HEK293 (cell line): ENCODE results near the gene RAB36.

Experiments
- CTCF ChIP-seq: fragments of 450-650 bp; formaldehyde crosslinking; IDR thresholded peaks from 2 replicates; pipeline ENCODE4 v1.5.1; 2016; ENCODE audit warnings: missing biosample characterization, missing genetic modification characterization
- KLF1 ChIP-seq: fragments of 450-650 bp; formaldehyde crosslinking; IDR thresholded peaks from 2 replicates; pipeline ENCODE4 v1.5.1; 2016; ENCODE audit warnings: missing biosample characterization, missing genetic modification characterization
- KLF10 ChIP-seq: fragments of 450-650 bp; IDR thresholded peaks from 2 replicates; pipeline ENCODE4 v1.5.1; 2018; ENCODE audit warnings: missing biosample characterization, mild to moderate bottlenecking, missing genetic modification characterization
- ZBTB20 ChIP-seq: fragments of 450-650 bp; formaldehyde crosslinking; IDR thresholded peaks from 2 replicates; pipeline ENCODE4 v1.5.1; 2016; ENCODE audit warnings: missing biosample characterization, missing genetic modification characterization
- ZBTB7A ChIP-seq: fragments of 450-650 bp; formaldehyde crosslinking; IDR thresholded peaks from 2 replicates; pipeline ENCODE4 v1.5.1; 2016; ENCODE audit warnings: low read depth, missing biosample characterization, missing genetic modification characterization
- ZFHX2 ChIP-seq: fragments of 450-650 bp; formaldehyde crosslinking; conservative IDR thresholded peaks from 2 replicates; pipeline ENCODE4 v1.5.1; 2016; ENCODE audit warnings: missing biosample characterization, missing genetic modification characterization
- ZNF133 ChIP-seq: fragments of 450-650 bp; formaldehyde crosslinking; IDR thresholded peaks from 2 replicates; pipeline ENCODE4 v1.5.1; 2016; ENCODE audit warnings: missing biosample characterization, missing genetic modification characterization
- ZNF175 ChIP-seq: fragments of 450-650 bp; formaldehyde crosslinking; IDR thresholded peaks from 2 replicates; pipeline ENCODE4 v1.5.1; 2016; ENCODE audit warnings: missing biosample characterization, missing genetic modification characterization
- ZNF558 ChIP-seq: fragments of 450-650 bp; formaldehyde crosslinking; IDR thresholded peaks from 2 replicates; pipeline ENCODE4 v1.5.1; 2016; ENCODE audit warnings: missing biosample characterization, missing genetic modification characterization
- TF ChIP-seq, protein P1 (sequence below): fragments of 450-650 bp; formaldehyde crosslinking; IDR thresholded peaks from 2 replicates; pipeline ENCODE4 v1.5.1; 2016; ENCODE audit warnings: missing biosample characterization, missing genetic modification characterization
- TF ChIP-seq, protein P2 (sequence below): fragments of 450-650 bp; formaldehyde crosslinking; IDR thresholded peaks from 2 replicates; pipeline ENCODE4 v1.5.1; 2016; ENCODE audit warnings: missing biosample characterization, missing genetic modification characterization, low read depth
- TF ChIP-seq, protein P3 (sequence below): fragments of 450-650 bp; formaldehyde crosslinking; IDR thresholded peaks from 2 replicates; pipeline ENCODE4 v1.5.1; 2016; ENCODE audit warnings: missing biosample characterization, missing genetic modification characterization
- TF ChIP-seq, protein P4 (sequence below): fragments of 450-650 bp; formaldehyde crosslinking; IDR thresholded peaks from 2 replicates; pipeline ENCODE4 v1.5.1; 2016; ENCODE audit warnings: missing biosample characterization, missing genetic modification characterization

DNA sequence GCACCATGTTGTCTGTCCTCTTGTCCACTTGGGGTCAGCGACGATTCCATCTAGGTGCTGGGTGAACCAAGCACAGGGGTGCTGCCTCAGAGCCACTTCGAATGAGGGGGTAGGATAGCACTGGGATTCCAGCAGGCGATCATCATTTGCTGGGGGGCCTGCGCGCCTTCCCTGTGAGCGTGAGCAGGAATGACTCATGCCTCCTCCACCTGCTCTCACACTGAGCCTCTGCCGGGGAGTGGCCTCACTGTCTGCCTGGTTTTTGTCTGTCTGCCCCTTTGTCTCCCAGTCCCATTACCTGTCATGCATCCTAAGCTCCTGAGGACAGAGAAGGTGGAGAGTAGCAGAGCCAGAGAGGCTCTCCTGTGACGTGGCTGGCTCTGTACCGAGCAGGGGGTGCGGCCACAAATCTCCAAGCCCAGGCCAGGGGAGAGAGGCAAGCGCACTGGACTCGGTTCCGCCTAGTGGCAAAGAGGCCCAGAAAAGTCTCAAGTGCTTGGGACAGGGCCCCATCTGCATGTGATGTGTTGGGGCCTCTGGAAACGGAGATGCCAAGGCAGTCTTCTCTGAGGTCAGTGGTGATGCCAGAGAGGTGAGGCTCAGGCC, 34.3 kb upstream of the RAB36 start:
- TF ChIP-seq ZNF558 (no peak), ZBTB20 (tag by site-specific recombination) (no peak), CTCF (tag by site-specific recombination) (no peak), ZNF175 (tag by site-specific recombination) (no peak), ZBTB7A (no peak), ZNF133 (no peak), ZFHX2 (tag by site-specific recombination) (no peak), KLF10 (tag by site-specific recombination) (no peak), KLF1 (tag by site-specific recombination) (no peak)
- TF ChIP-seq, protein P1, sequence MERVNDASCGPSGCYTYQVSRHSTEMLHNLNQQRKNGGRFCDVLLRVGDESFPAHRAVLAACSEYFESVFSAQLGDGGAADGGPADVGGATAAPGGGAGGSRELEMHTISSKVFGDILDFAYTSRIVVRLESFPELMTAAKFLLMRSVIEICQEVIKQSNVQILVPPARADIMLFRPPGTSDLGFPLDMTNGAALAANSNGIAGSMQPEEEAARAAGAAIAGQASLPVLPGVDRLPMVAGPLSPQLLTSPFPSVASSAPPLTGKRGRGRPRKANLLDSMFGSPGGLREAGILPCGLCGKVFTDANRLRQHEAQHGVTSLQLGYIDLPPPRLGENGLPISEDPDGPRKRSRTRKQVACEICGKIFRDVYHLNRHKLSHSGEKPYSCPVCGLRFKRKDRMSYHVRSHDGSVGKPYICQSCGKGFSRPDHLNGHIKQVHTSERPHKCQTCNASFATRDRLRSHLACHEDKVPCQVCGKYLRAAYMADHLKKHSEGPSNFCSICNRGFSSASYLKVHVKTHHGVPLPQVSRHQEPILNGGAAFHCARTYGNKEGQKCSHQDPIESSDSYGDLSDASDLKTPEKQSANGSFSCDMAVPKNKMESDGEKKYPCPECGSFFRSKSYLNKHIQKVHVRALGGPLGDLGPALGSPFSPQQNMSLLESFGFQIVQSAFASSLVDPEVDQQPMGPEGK (tag by site-specific recombination): 0 out of 2 replicates have a peak, but pooled peaks have one; percentile 23
- TF ChIP-seq, protein P2, sequence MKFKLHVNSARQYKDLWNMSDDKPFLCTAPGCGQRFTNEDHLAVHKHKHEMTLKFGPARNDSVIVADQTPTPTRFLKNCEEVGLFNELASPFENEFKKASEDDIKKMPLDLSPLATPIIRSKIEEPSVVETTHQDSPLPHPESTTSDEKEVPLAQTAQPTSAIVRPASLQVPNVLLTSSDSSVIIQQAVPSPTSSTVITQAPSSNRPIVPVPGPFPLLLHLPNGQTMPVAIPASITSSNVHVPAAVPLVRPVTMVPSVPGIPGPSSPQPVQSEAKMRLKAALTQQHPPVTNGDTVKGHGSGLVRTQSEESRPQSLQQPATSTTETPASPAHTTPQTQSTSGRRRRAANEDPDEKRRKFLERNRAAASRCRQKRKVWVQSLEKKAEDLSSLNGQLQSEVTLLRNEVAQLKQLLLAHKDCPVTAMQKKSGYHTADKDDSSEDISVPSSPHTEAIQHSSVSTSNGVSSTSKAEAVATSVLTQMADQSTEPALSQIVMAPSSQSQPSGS (tag by site-specific recombination): no peak
- TF ChIP-seq, protein P3, sequence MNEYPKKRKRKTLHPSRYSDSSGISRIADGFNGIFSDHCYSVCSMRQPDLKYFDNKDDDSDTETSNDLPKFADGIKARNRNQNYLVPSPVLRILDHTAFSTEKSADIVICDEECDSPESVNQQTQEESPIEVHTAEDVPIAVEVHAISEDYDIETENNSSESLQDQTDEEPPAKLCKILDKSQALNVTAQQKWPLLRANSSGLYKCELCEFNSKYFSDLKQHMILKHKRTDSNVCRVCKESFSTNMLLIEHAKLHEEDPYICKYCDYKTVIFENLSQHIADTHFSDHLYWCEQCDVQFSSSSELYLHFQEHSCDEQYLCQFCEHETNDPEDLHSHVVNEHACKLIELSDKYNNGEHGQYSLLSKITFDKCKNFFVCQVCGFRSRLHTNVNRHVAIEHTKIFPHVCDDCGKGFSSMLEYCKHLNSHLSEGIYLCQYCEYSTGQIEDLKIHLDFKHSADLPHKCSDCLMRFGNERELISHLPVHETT (tag by site-specific recombination): no peak
- TF ChIP-seq, protein P4, sequence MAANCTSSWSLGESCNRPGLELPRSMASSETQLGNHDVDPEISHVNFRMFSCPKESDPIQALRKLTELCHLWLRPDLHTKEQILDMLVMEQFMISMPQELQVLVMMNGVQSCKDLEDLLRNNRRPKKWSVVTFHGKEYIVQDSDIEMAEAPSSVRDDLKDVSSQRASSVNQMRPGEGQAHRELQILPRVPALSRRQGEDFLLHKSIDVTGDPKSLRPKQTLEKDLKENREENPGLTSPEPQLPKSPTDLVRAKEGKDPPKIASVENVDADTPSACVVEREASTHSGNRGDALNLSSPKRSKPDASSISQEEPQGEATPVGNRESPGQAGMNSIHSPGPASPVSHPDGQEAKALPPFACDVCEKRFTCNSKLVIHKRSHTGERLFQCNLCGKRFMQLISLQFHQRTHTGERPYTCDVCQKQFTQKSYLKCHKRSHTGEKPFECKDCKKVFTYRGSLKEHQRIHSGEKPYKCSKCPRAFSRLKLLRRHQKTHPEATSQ (tag by site-specific recombination): no peak
